ENCODE measurements around the gene TRHDE.
"Not testable (repeated sequence)": the region's sequence is repeated elsewhere in the genome, so short reads cannot be mapped to it uniquely, and the experiment has no call there.

Gene TRHDE

GRCh38 chr12:72618764-72619163, 346.6 kb downstream of the TRHDE start:
- no peaks in the 10 kb centered on the region for H3K27me3 ChIP-seq (ENCODE audit: control insufficient read depth in 2 of 2, insufficient read depth in 2 of 2, low read length in 2 of 2)
- no peaks in the 10 kb centered on the region for H3K9me3 ChIP-seq (ENCODE audit: control insufficient read depth in 2 of 2, low read length in 2 of 2)
- no peak overlapping the region for H3K27ac ChIP-seq (ENCODE audit: low read depth in 2 of 2, low read length in 2 of 2)
- H3K4me3 ChIP-seq (ENCODE audit: low read length in 2 of 2): no peak overlapping the region
- no peaks in the 10 kb centered on the region for H3K36me3 ChIP-seq (ENCODE audit: control insufficient read depth in 2 of 2, insufficient read depth in 2 of 2, low read length in 2 of 2)
- H3K9ac ChIP-seq (ENCODE audit: low read depth in 1 of 2, low read length in 2 of 2): no peak overlapping the region
- H3K4me1 ChIP-seq (ENCODE audit: control insufficient read depth in 2 of 2, insufficient read depth in 2 of 2, low read length in 2 of 2): no peaks in the 10 kb centered on the region

DNA sequence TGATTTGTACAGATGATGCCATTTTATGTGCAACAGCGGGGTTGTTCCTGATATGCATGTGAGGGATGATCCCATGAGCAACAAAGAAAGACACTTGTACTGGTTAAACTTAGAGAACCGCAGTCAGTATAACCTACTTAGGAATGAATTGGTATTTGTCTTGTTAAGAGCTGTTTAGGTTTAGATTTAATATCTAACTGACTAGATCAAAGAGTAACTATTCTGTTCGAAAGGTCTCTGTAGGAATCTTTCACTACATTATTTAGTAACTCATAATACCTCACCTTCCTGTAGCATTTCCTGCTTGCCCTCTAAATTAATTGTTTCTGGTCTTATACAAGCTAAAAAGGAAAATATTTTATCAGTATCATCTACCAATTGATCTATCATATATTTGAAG, 350.4 kb downstream of the TRHDE start:
- Histone ChIP-seq H3K36me3 (ENCODE audit: control insufficient read depth in 2 of 2, insufficient read depth in 2 of 2, low read length in 2 of 2) (no peaks in the 10 kb centered on the region), H3K9me3 (ENCODE audit: control insufficient read depth in 2 of 2, low read length in 2 of 2) (no peaks in the 10 kb centered on the region), H3K9ac (ENCODE audit: low read depth in 1 of 2, low read length in 2 of 2) (no peak overlapping the region), H3K4me1 (ENCODE audit: control insufficient read depth in 2 of 2, insufficient read depth in 2 of 2, low read length in 2 of 2) (no peaks in the 10 kb centered on the region), H3K27me3 (ENCODE audit: control insufficient read depth in 2 of 2, insufficient read depth in 2 of 2, low read length in 2 of 2) (no peaks in the 10 kb centered on the region), H3K4me3 (ENCODE audit: low read length in 2 of 2) (no peak overlapping the region), H3K27ac (ENCODE audit: low read depth in 2 of 2, low read length in 2 of 2) (no peak overlapping the region)

- Histone ChIP-seq H3K9ac (ENCODE audit: low read depth in 1 of 2, low read length in 2 of 2) (no peak overlapping the region), H3K4me3 (ENCODE audit: low read length in 2 of 2) (no peak overlapping the region), H3K27ac (ENCODE audit: low read depth in 2 of 2, low read length in 2 of 2) (no peak overlapping the region), H3K27me3 (ENCODE audit: control insufficient read depth in 2 of 2, insufficient read depth in 2 of 2, low read length in 2 of 2) (no peaks in the 10 kb centered on the region), H3K36me3 (ENCODE audit: control insufficient read depth in 2 of 2, insufficient read depth in 2 of 2, low read length in 2 of 2) (no peaks in the 10 kb centered on the region), H3K9me3 (ENCODE audit: control insufficient read depth in 2 of 2, low read length in 2 of 2) (no peaks in the 10 kb centered on the region), H3K4me1 (ENCODE audit: control insufficient read depth in 2 of 2, insufficient read depth in 2 of 2, low read length in 2 of 2) (no peaks in the 10 kb centered on the region)
Observed at GRCh38 chr12:72631926-72632685, 359.9 kb downstream of the TRHDE start.

- no peaks in the 10 kb centered on the region for H3K36me3 ChIP-seq (ENCODE audit: control insufficient read depth in 2 of 2, insufficient read depth in 2 of 2, low read length in 2 of 2)
- H3K9me3 ChIP-seq (ENCODE audit: control insufficient read depth in 2 of 2, low read length in 2 of 2): peaks cover 0 to 4% of the 10 kb centered on the region in 2 donors
- H3K27me3 ChIP-seq (ENCODE audit: control insufficient read depth in 2 of 2, insufficient read depth in 2 of 2, low read length in 2 of 2): no peaks in the 10 kb centered on the region
- H3K4me3 ChIP-seq (ENCODE audit: low read length in 2 of 2): no peak overlapping the region
- no peak overlapping the region for H3K9ac ChIP-seq (ENCODE audit: low read depth in 1 of 2, low read length in 2 of 2)
- H3K27ac ChIP-seq (ENCODE audit: low read depth in 2 of 2, low read length in 2 of 2): no peak overlapping the region
- H3K4me1 ChIP-seq (ENCODE audit: control insufficient read depth in 2 of 2, insufficient read depth in 2 of 2, low read length in 2 of 2): no peaks in the 10 kb centered on the region
Observed at GRCh38 chr12:72642706-72643105, 370.5 kb downstream of the TRHDE start.

DNA sequence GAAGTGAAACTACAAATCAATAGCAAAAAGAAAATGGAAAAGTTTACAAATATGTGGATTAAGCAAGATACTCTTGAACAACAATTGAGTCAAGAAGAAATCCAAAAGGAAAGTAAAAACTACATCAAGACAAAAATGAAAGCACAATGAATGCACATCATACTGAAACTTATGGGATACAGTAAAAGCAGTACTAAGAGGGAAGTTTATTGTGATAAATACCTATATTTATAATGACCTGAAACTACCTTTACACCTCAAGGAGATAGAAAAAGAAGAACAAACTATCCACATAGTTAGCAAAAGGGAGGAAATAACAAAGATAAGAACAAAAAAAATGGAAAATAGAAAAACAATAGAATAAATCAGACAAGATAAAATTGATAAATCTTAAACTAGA, 375.0 kb downstream of the TRHDE start:
- Histone ChIP-seq H3K4me3 (ENCODE audit: low read length in 2 of 2) (no peak overlapping the region), H3K4me1 (ENCODE audit: control insufficient read depth in 2 of 2, insufficient read depth in 2 of 2, low read length in 2 of 2) (no peaks in the 10 kb centered on the region), H3K9me3 (ENCODE audit: control insufficient read depth in 2 of 2, low read length in 2 of 2) (peaks cover 0 to 4% of the 10 kb centered on the region in 2 donors), H3K27ac (ENCODE audit: low read depth in 2 of 2, low read length in 2 of 2) (no peak overlapping the region), H3K9ac (ENCODE audit: low read depth in 1 of 2, low read length in 2 of 2) (no peak overlapping the region), H3K27me3 (ENCODE audit: control insufficient read depth in 2 of 2, insufficient read depth in 2 of 2, low read length in 2 of 2) (no peaks in the 10 kb centered on the region), H3K36me3 (ENCODE audit: control insufficient read depth in 2 of 2, insufficient read depth in 2 of 2, low read length in 2 of 2) (no peaks in the 10 kb centered on the region)

GRCh38 chr12:72658615-72659014, 386.4 kb downstream of the TRHDE start:
- Histone ChIP-seq H3K27ac (ENCODE audit: low read depth in 2 of 2, low read length in 2 of 2) (no peak overlapping the region), H3K4me3 (ENCODE audit: low read length in 2 of 2) (no peak overlapping the region), H3K27me3 (ENCODE audit: control insufficient read depth in 2 of 2, insufficient read depth in 2 of 2, low read length in 2 of 2) (no peaks in the 10 kb centered on the region), H3K9me3 (ENCODE audit: control insufficient read depth in 2 of 2, low read length in 2 of 2) (no peaks in the 10 kb centered on the region), H3K4me1 (ENCODE audit: control insufficient read depth in 2 of 2, insufficient read depth in 2 of 2, low read length in 2 of 2) (no peaks in the 10 kb centered on the region), H3K9ac (ENCODE audit: low read depth in 1 of 2, low read length in 2 of 2) (no peak overlapping the region), H3K36me3 (ENCODE audit: control insufficient read depth in 2 of 2, insufficient read depth in 2 of 2, low read length in 2 of 2) (no peaks in the 10 kb centered on the region)

- not testable (repeated sequence) for H3K36me3 ChIP-seq (ENCODE audit: control insufficient read depth in 2 of 2, insufficient read depth in 2 of 2, low read length in 2 of 2); H3K4me3 ChIP-seq (ENCODE audit: low read length in 2 of 2); H3K27ac ChIP-seq (ENCODE audit: low read depth in 2 of 2, low read length in 2 of 2); H3K9me3 ChIP-seq (ENCODE audit: control insufficient read depth in 2 of 2, low read length in 2 of 2); H3K9ac ChIP-seq (ENCODE audit: low read depth in 1 of 2, low read length in 2 of 2); H3K4me1 ChIP-seq (ENCODE audit: control insufficient read depth in 2 of 2, insufficient read depth in 2 of 2, low read length in 2 of 2); H3K27me3 ChIP-seq (ENCODE audit: control insufficient read depth in 2 of 2, insufficient read depth in 2 of 2, low read length in 2 of 2)
Observed at GRCh38 chr12:72660174-72660573, 388.0 kb downstream of the TRHDE start.

DNA sequence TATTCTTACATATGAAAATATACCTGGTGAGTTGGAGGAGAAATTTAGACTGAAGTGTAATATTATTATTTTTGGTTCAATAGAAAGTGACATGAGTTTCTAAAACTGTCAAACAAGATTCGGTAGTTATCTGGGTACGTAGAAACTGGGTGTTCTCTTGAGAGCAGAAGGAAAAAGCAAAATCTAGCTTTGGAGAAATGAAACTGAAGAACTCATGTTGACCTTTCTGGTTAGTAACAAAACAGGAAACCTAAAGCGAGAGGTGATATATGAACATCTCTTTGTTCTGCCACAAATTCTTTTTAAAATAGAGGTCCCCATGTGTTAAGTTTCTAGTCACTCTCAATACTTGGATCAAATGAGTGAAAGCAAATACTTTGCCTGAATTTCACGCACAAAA, 401.7 kb downstream of the TRHDE start:
- no peaks in the 10 kb centered on the region for H3K27me3 ChIP-seq (ENCODE audit: control insufficient read depth in 2 of 2, insufficient read depth in 2 of 2, low read length in 2 of 2)
- no peaks in the 10 kb centered on the region for H3K9me3 ChIP-seq (ENCODE audit: control insufficient read depth in 2 of 2, low read length in 2 of 2)
- no peaks in the 10 kb centered on the region for H3K4me1 ChIP-seq (ENCODE audit: control insufficient read depth in 2 of 2, insufficient read depth in 2 of 2, low read length in 2 of 2)
- H3K36me3 ChIP-seq (ENCODE audit: control insufficient read depth in 2 of 2, insufficient read depth in 2 of 2, low read length in 2 of 2): no peaks in the 10 kb centered on the region
- H3K9ac ChIP-seq (ENCODE audit: low read depth in 1 of 2, low read length in 2 of 2): no peak overlapping the region
- no peak overlapping the region for H3K27ac ChIP-seq (ENCODE audit: low read depth in 2 of 2, low read length in 2 of 2)
- H3K4me3 ChIP-seq (ENCODE audit: low read length in 2 of 2): no peak overlapping the region

GRCh38 chr12:72676556-72676955, 404.4 kb downstream of the TRHDE start:
- Histone ChIP-seq H3K9me3 (ENCODE audit: control insufficient read depth in 2 of 2, low read length in 2 of 2) (no peaks in the 10 kb centered on the region), H3K4me1 (ENCODE audit: control insufficient read depth in 2 of 2, insufficient read depth in 2 of 2, low read length in 2 of 2) (no peaks in the 10 kb centered on the region), H3K27ac (ENCODE audit: low read depth in 2 of 2, low read length in 2 of 2) (no peak overlapping the region), H3K27me3 (ENCODE audit: control insufficient read depth in 2 of 2, insufficient read depth in 2 of 2, low read length in 2 of 2) (no peaks in the 10 kb centered on the region), H3K36me3 (ENCODE audit: control insufficient read depth in 2 of 2, insufficient read depth in 2 of 2, low read length in 2 of 2) (no peaks in the 10 kb centered on the region), H3K9ac (ENCODE audit: low read depth in 1 of 2, low read length in 2 of 2) (no peak overlapping the region), H3K4me3 (ENCODE audit: low read length in 2 of 2) (no peak overlapping the region)

GRCh38 chr12:72677139-72677538, 405.0 kb downstream of the TRHDE start:
- Histone ChIP-seq H3K27me3 (ENCODE audit: control insufficient read depth in 2 of 2, insufficient read depth in 2 of 2, low read length in 2 of 2) (no peaks in the 10 kb centered on the region), H3K4me3 (ENCODE audit: low read length in 2 of 2) (no peak overlapping the region), H3K27ac (ENCODE audit: low read depth in 2 of 2, low read length in 2 of 2) (no peak overlapping the region), H3K4me1 (ENCODE audit: control insufficient read depth in 2 of 2, insufficient read depth in 2 of 2, low read length in 2 of 2) (no peaks in the 10 kb centered on the region), H3K9ac (ENCODE audit: low read depth in 1 of 2, low read length in 2 of 2) (no peak overlapping the region), H3K9me3 (ENCODE audit: control insufficient read depth in 2 of 2, low read length in 2 of 2) (no peaks in the 10 kb centered on the region), H3K36me3 (ENCODE audit: control insufficient read depth in 2 of 2, insufficient read depth in 2 of 2, low read length in 2 of 2) (no peaks in the 10 kb centered on the region)

Data from mucosa of rectum (tissue), 2 donors.